Nephron progenitor cell (in vitro differentiated cells): Measurements from ENCODE around the gene LMCD1.

Source experiments
- DNase-seq: peaks from one replicate; pipeline ENCODE4 v3.0.0; 2021
- H3K27ac Mint-ChIP-seq: 2 replicates; pipeline ENCODE4 v1.8.0; 2021; ENCODE audit warnings: mild to moderate bottlenecking, moderate library complexity, mixed read lengths
- H3K27me3 Mint-ChIP-seq: 2 replicates; pipeline ENCODE4 v1.8.0; 2021; ENCODE audit warnings: mild to moderate bottlenecking, low read depth, mixed read lengths; ENCODE audit not compliant: poor library complexity
- H3K36me3 Mint-ChIP-seq: 2 replicates; pipeline ENCODE4 v1.8.0; 2021; ENCODE audit warnings: low read depth, mixed read lengths
- H3K4me1 Mint-ChIP-seq: 2 replicates; pipeline ENCODE4 v1.8.0; 2021; ENCODE audit warnings: mixed read lengths
- H3K4me3 Mint-ChIP-seq: 2 replicates; pipeline ENCODE4 v1.8.0; 2021; ENCODE audit warnings: mild to moderate bottlenecking, moderate library complexity, mixed read lengths
- H3K9me3 Mint-ChIP-seq: 2 replicates; pipeline ENCODE4 v1.8.0; 2021; ENCODE audit warnings: mild to moderate bottlenecking, moderate library complexity, mixed read lengths
- TF ChIP-seq, protein P1 (sequence below): fragments of 200-600 bp; sonication (generic); IDR thresholded peaks from 2 replicates; pipeline ENCODE4 v1.5.0; 2021; ENCODE audit warnings: antibody characterized with exemption

LMCD1 gene

DNA sequence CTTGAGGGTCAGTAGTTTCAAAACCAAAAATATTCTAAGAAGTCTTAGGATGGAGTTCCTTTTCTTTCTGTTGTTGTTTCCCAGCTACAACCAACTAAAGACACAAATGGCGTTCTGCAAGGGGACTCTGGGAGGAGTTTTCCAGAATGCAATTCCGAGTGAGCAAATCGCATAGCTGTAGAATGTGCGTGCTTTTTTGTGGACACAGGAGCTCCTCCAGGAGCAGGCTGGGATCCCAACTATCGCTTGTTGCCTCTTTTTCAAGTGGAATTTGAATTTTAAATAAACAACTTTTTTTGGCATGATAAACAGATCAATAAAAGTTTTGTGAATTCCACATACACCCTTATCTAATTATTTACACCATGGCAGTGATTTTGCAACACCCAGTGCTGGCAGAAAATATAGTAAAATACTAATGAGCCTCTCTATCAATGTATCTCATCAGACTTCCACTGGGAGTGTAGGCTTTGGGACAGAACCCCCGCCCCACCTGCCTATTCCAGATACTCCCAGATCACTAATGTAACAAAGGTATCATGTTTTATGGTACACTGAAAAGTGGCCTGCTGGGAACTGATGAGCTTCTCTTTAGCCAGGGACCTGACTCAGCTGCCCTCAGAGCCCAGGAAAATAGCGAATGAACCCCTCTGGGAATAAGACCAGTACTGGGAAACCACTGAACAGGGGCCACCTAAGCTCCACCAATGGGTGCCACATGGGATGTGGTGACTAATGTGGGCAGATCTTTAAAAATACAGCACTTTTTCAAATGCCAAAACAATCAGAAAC is 66.4 kb downstream of the LMCD1 start:
- Mint-ChIP-seq H3K4me1 (peaks cover 10% of the 10 kb centered on the region), H3K9me3 (no peaks in the 10 kb centered on the region), H3K4me3 (no peak overlapping the region), H3K36me3 (peaks cover 8% of the 10 kb centered on the region), H3K27me3 (no peaks in the 10 kb centered on the region), H3K27ac (no peak overlapping the region)
- TF ChIP-seq, protein P1, sequence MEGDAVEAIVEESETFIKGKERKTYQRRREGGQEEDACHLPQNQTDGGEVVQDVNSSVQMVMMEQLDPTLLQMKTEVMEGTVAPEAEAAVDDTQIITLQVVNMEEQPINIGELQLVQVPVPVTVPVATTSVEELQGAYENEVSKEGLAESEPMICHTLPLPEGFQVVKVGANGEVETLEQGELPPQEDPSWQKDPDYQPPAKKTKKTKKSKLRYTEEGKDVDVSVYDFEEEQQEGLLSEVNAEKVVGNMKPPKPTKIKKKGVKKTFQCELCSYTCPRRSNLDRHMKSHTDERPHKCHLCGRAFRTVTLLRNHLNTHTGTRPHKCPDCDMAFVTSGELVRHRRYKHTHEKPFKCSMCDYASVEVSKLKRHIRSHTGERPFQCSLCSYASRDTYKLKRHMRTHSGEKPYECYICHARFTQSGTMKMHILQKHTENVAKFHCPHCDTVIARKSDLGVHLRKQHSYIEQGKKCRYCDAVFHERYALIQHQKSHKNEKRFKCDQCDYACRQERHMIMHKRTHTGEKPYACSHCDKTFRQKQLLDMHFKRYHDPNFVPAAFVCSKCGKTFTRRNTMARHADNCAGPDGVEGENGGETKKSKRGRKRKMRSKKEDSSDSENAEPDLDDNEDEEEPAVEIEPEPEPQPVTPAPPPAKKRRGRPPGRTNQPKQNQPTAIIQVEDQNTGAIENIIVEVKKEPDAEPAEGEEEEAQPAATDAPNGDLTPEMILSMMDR, result no peak
- DNase-seq, result no peak

DNA sequence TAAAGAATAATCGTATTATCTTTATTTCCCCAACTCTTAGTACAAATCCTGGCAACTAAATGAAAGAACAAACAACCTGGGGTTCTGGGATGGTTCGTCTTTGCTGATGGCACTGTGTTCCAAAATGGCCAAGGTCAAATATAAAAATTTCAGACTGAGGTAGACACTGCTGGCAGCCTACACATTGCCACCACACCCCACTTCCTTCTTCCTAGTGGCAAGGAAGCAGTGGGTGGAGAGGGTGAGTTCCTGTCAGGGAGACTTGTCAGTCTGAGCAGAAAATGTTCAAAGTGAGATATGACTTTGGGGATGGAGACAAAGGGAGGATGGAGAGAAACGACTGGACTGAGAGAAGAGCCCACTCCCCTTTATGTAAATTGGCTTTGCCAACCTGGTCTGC is 69.6 kb downstream of the LMCD1 start:
- DNase-seq, result no peak
- Mint-ChIP-seq H3K36me3 (peaks cover 8% of the 10 kb centered on the region), H3K27me3 (no peaks in the 10 kb centered on the region), H3K4me3 (no peak overlapping the region), H3K4me1 (peaks cover 10% of the 10 kb centered on the region), H3K27ac (no peak overlapping the region), H3K9me3 (no peaks in the 10 kb centered on the region)
- TF ChIP-seq, protein P1, result no peak

DNA sequence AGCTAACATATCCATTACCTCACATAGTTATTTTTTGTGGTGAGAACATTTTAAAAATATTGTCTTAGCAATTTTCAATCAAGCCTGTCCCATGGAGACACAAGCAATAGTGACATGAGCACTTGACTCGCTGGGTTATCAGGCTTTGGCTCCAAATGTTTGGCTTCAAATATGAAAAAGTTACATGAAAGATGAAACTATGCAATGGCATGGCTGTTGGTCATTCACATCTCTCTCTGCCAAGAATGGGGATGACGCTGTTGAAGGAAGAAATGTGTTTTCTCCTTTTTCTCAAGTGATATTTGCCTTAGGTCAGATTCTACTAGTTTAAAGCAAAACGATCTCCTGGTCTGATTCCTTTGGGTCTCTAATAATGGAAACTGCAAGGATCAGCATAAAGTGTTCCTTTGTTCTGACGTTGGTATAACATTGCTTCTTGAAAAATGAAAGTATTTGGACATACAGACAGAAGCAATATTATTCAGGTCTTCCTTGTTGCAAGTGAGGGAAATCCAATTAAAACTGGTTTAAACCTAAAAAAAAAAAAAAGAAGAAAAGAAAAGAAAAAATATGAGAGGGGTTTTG is 71.8 kb downstream of the LMCD1 start:
- H3K4me1 Mint-ChIP-seq, result peaks cover 10% of the 10 kb centered on the region
- H3K36me3 Mint-ChIP-seq, result peaks cover 8% of the 10 kb centered on the region
- no peak for DNase-seq
- H3K9me3 Mint-ChIP-seq, result no peaks in the 10 kb centered on the region
- H3K4me3 Mint-ChIP-seq, result no peak overlapping the region
- TF ChIP-seq, protein P1, result no peak
- H3K27ac Mint-ChIP-seq, result no peak overlapping the region
- H3K27me3 Mint-ChIP-seq, result no peaks in the 10 kb centered on the region

- no peak for DNase-seq
- no peak overlapping the region for H3K4me3 Mint-ChIP-seq
- peaks cover 2% of the 10 kb centered on the region for H3K36me3 Mint-ChIP-seq
- no peaks in the 10 kb centered on the region for H3K27me3 Mint-ChIP-seq
- no peaks in the 10 kb centered on the region for H3K9me3 Mint-ChIP-seq
- H3K4me1 Mint-ChIP-seq, result peaks cover 10% of the 10 kb centered on the region
- H3K27ac Mint-ChIP-seq, result no peak overlapping the region
- TF ChIP-seq, protein P1, result no peak
Measured at GRCh38 chr3:8574040-8574669, 72.5 kb downstream of the LMCD1 start.

GRCh38 chr3:8574670-8575322 is 73.2 kb downstream of the LMCD1 start:
- Mint-ChIP-seq H3K4me3 (no peak overlapping the region), H3K27me3 (no peaks in the 10 kb centered on the region), H3K9me3 (no peaks in the 10 kb centered on the region), H3K4me1 (peaks cover 10% of the 10 kb centered on the region), H3K36me3 (no peaks in the 10 kb centered on the region), H3K27ac (no peak overlapping the region)
- TF ChIP-seq, protein P1, result no peak
- DNase-seq, result no peak
